Endothelial cell (in vitro differentiated cells): ENCODE data around the gene GPR171. TPM values are rescaled to one million over a fixed set of nuclear protein-coding genes. Genes with fewer than 3 reads are reported as not detected.
"Not testable (repeated sequence)": the region's sequence is repeated elsewhere in the genome, so short reads cannot be mapped to it uniquely, and the experiment has no call there.

ENCODE experiments used
- DNase-seq: peaks from one replicate; pipeline ENCODE4 v3.0.0; 2021; ENCODE audit warnings: low spot score
- H3K27ac Mint-ChIP-seq: one replicate; pipeline ENCODE4 v1.8.0; 2021; ENCODE audit warnings: mixed read lengths, inconsistent platforms; ENCODE audit not compliant: unreplicated experiment
- H3K27me3 Mint-ChIP-seq: one replicate; pipeline ENCODE4 v1.8.0; 2021; ENCODE audit warnings: mild to moderate bottlenecking, moderate library complexity, mixed read lengths, inconsistent platforms; ENCODE audit not compliant: unreplicated experiment
- H3K36me3 Mint-ChIP-seq: one replicate; pipeline ENCODE4 v1.8.0; 2021; ENCODE audit warnings: mild to moderate bottlenecking, low read depth, mixed read lengths, inconsistent platforms; ENCODE audit not compliant: unreplicated experiment
- H3K4me1 Mint-ChIP-seq: one replicate; pipeline ENCODE4 v1.8.0; 2021; ENCODE audit warnings: mild to moderate bottlenecking, mixed read lengths, inconsistent platforms; ENCODE audit not compliant: unreplicated experiment
- H3K4me3 Mint-ChIP-seq: one replicate; pipeline ENCODE4 v1.8.0; 2021; ENCODE audit warnings: mild to moderate bottlenecking, mixed read lengths, inconsistent platforms; ENCODE audit not compliant: unreplicated experiment
- H3K9me3 Mint-ChIP-seq: one replicate; pipeline ENCODE4 v1.8.0; 2021; ENCODE audit warnings: mixed read lengths, inconsistent platforms; ENCODE audit not compliant: unreplicated experiment
- total RNA-seq: library from RNA; stranded (reverse); fragmentation: NEBNext Ultra II Directional; extraction: Animal tissue kit (Norgen Biotek cat#: 25700); gene quantifications from one replicate; pipeline ENCODE4 v1.2.1, GENCODE V29; 2021; ENCODE audit not compliant: unreplicated experiment
- TF ChIP-seq, protein P1 (sequence below): fragments of 200-600 bp; sonication (generic); IDR thresholded peaks from one replicate; pipeline ENCODE4 v1.5.0; 2021; ENCODE audit warnings: antibody characterized with exemption; ENCODE audit not compliant: unreplicated experiment

GPR171 gene
- total RNA-seq, 1 donor from 2014 or later = not detected

DNA sequence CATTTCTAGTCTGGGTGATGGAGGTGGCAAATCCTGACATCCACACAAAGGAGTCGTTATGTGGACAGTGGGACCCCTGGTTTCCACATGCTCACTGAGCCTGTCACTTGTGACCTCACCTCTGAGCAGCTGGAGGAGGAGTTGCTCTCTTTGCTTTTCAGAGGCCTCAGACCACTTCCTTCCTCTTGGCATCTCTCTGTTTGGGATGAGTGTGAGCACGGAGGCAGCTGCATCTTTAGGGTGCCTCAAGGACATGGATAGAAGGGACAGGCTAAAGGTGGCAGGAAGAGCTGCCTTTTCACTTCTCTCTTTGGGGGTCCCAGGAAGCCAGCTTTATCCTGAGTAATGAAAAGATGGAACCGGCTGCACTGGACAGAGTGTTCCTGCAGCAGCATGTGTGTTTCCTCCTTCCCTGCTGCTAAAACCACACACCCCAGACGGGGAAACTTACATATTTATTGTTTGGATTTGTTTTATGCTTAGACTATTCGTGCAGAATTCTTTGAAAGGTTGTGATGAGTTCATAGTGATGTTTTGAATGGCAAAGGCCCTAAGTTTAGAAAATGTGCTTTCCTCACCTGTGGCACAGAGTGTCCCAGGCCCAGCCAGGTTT is 31.8 kb downstream of the GPR171 start:
- peaks cover 27% of the 10 kb centered on the region for H3K4me1 Mint-ChIP-seq

DNA sequence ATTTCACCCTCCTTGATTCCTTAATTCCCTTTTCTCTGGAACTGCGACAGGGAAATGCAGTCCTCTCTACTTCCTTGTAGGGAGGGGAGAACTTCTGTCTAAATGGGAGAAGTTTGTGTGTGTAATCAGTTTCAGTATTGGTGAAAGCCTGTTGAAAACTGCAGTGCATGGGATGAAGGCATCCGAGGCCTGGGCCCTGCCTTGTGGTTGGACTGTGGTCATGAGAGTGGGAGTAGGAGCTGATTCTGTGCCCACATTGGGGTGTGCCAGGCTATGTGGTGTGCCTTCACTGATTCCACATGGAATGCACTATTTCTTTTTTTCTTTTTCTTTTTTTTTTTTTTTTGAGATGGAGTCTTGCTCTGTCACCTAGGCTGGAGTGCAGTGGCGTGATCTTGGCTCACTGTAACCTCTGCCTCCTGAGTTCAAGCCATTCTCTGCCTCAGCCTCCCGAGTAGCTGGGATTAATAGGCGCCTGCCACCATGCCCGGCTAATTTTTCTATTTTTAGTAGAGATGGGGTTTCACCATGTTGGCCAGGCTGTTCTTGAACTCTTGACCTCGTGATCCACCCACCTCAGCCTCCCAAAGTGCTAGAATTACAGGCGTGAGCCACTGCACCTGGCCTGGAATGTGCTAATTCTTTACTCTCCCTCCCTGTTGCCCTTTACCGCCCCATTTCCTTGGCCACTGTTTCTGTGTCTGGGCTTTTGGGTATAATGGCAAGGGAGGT is 32.9 kb downstream of the GPR171 start:
- peaks cover 27% of the 10 kb centered on the region for H3K4me1 Mint-ChIP-seq
- H3K9me3 Mint-ChIP-seq, H3K36me3 Mint-ChIP-seq, H3K27ac Mint-ChIP-seq, H3K27me3 Mint-ChIP-seq, DNase-seq, H3K4me3 Mint-ChIP-seq: not testable (repeated sequence)

More for the DNA sequence above, 31.8 kb downstream of the GPR171 start:
- Mint-ChIP-seq H3K27ac (peak overlapping the region; percentile 67), H3K4me3 (no peak overlapping the region), H3K36me3 (no peaks in the 10 kb centered on the region), H3K9me3 (no peaks in the 10 kb centered on the region), H3K27me3 (peaks cover 3% of the 10 kb centered on the region)
- DNase-seq = no peak
- TF ChIP-seq, protein P1, sequence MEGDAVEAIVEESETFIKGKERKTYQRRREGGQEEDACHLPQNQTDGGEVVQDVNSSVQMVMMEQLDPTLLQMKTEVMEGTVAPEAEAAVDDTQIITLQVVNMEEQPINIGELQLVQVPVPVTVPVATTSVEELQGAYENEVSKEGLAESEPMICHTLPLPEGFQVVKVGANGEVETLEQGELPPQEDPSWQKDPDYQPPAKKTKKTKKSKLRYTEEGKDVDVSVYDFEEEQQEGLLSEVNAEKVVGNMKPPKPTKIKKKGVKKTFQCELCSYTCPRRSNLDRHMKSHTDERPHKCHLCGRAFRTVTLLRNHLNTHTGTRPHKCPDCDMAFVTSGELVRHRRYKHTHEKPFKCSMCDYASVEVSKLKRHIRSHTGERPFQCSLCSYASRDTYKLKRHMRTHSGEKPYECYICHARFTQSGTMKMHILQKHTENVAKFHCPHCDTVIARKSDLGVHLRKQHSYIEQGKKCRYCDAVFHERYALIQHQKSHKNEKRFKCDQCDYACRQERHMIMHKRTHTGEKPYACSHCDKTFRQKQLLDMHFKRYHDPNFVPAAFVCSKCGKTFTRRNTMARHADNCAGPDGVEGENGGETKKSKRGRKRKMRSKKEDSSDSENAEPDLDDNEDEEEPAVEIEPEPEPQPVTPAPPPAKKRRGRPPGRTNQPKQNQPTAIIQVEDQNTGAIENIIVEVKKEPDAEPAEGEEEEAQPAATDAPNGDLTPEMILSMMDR = no peak

DNA sequence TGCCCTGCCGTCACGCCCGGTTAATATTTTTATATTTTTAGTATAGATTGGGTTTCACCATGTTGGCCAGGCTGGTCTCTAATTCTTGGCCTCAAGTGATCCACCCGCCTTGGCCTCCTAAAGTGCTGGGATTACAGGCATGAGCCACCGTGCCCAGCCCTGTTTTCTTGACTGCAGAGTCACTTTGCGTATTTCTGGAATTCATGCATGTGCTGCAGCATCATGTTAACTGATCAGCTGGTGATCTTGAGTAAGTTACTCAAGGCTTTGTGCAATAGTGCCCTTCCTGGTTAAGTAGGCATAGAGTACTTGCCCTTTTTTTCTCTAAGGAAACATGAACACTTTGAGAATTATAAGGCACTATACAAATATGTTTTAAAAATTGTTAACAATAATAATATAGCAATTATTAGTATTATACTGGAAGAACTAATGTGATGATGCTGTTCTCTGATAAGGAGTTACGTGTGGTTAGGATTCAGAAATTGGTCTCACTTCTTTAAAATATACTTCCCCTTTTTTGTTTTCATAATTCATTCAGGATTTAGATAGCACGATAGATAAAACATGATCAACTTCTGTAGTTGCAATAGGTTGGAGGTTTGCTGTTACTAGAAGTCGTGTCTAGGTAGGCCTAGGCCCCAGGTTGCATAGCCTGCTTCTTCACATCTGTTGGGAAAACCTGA is 33.6 kb downstream of the GPR171 start:
- no peak overlapping the region for H3K4me3 Mint-ChIP-seq
- H3K9me3 Mint-ChIP-seq = no peaks in the 10 kb centered on the region
- H3K36me3 Mint-ChIP-seq = no peaks in the 10 kb centered on the region
- H3K27me3 Mint-ChIP-seq = peaks cover 3% of the 10 kb centered on the region
- no peak overlapping the region for H3K27ac Mint-ChIP-seq
- DNase-seq = no peak
- peaks cover 27% of the 10 kb centered on the region for H3K4me1 Mint-ChIP-seq
- TF ChIP-seq, protein P1 = no peak

DNA sequence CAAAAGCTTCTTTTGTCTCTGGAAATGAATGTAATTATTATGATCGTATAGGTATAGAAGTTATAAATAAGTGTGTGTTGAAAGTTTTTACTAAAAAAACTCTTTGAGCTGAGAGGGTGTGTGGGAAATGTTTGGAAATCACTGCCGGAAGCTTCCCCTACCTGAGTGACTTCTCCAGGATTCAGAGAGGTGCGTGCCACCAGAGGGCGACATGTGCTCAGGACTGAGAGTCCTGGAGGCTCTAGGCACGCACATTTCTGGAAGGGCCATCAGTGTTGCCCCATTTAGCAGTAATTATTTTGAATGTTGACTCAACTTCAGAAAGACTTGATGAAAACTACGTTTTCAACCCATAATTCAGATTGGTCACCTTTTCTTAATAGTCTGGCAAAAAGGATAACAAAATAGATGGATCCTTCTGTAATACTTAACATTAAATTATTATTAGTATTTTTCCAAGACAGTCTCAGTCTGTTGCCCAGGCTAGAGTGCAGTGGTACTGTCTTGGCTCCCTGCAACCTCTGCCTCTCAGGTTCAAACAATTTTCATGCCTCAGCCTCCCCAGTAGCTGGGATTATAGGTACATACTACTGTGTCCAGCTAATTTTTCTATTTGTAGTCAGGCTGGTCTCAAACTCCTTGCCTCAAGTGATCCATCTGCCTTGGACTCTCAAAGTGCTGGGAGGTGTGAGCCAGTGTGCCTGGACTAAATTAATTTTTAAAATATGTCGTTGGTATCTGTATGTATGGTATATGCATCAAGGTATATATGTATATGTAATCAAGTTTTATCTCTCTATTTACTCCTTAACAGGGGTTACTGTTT is 34.5 kb downstream of the GPR171 start:
- peak; percentile 77 for DNase-seq
- Mint-ChIP-seq H3K9me3 (no peaks in the 10 kb centered on the region), H3K27me3 (peaks cover 3% of the 10 kb centered on the region), H3K27ac (no peak overlapping the region), H3K4me1 (peaks cover 24% of the 10 kb centered on the region), H3K4me3 (no peak overlapping the region), H3K36me3 (no peaks in the 10 kb centered on the region)
- TF ChIP-seq, protein P1 = peak; percentile 55

DNA sequence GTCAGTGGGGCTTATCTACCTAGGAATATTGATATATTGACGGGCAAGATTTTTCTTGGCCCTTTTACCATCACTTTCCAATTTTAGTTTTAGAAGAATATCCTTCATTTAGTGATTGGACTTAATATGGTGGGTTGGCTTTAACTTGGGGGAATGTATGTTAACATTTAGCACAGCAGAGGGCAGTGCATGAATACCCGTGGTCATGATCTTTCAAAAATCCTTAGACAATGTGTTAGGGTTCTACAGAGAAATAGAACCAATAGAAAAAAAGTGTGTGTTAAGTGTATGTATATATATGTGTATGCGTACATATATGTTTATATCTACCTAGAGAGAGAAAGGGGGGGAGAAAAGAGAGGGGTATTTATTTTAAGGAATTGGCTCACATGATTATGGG is 36.9 kb downstream of the GPR171 start:
- H3K27ac Mint-ChIP-seq = no peak overlapping the region
- no peaks in the 10 kb centered on the region for H3K9me3 Mint-ChIP-seq
- TF ChIP-seq, protein P1 = peak; percentile 44
- no peaks in the 10 kb centered on the region for H3K36me3 Mint-ChIP-seq
- H3K27me3 Mint-ChIP-seq = no peaks in the 10 kb centered on the region
- peaks cover 7% of the 10 kb centered on the region for H3K4me1 Mint-ChIP-seq
- no peak for DNase-seq
- H3K4me3 Mint-ChIP-seq = no peak overlapping the region
